ENCODE data around the gene PLEKHA8.

PLEKHA8 gene

DNA sequence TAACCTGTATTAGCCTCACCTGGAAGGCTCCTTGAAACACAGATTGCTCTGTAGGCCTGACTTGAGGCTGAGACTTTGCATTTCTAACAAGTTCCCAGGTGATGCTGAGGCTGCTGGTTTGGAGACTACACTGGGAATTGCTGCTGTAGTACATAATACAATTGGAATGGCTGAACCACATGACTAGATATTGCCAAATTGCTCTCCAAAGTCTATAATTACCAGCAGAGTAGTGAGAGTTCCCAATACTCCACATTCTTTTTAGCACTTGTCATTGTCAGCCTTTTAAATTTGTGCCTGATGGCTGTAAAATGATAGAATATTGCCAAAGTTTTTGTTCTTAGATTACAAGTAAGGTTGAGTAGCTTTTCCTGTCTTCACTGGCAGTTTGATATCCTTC is 39.9 kb downstream of the PLEKHA8 start:
- H3K27me3 ChIP-seq (replicated peaks; ENCODE audit: insufficient read depth, low read length), result no peaks in the 10 kb centered on the region

DNA sequence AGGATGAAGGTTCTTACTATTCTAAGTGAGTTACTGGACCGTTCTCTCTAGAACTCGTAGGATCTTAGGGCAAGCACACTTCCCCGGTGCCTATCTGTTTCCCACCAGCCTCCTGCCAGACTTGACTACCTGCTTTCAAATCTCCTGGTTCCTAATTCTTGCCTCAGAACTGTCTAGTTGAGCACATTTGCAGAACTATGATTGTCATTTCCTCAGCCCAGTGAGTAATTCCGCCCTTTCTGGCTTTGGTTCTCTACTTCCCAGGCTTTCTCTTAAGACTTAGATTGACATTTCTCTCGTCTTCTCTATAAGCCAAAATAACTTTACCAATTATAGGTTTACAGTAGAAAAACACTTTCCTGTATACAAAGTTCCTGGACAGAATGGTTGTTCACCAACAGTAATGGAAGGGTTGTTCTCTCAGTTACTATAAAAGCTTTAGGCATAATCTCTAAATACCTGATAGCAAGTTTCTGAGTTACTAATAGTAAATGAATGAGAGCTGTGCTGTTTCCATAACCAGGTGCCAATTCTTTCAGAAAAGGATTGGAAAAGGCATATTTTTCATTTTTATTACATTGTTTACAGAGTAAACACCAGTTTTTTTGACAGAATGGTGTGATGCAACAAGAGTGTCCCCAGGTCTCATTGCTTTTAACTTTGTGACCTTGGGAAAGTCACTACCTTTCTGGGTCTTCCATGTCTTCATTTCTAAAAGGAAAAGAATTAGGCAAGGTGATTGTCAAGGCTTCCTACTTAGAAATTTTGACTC is 41.1 kb downstream of the PLEKHA8 start:
- H3K79me2 ChIP-seq (ENCODE audit: low read length), result no peaks in the 10 kb centered on the region
- H3K9ac ChIP-seq (ENCODE audit: low read length), result no peak overlapping the region
- TF ChIP-seq EZH2phosphoT487 (IDR thresholded peaks at IDR 0.05; ENCODE audit: low read length) (no peak), EZH2 (optimal IDR thresholded peaks at IDR 0.05; ENCODE audit: low read depth, low read length) (no peak)
- TF ChIP-seq, protein P1, sequence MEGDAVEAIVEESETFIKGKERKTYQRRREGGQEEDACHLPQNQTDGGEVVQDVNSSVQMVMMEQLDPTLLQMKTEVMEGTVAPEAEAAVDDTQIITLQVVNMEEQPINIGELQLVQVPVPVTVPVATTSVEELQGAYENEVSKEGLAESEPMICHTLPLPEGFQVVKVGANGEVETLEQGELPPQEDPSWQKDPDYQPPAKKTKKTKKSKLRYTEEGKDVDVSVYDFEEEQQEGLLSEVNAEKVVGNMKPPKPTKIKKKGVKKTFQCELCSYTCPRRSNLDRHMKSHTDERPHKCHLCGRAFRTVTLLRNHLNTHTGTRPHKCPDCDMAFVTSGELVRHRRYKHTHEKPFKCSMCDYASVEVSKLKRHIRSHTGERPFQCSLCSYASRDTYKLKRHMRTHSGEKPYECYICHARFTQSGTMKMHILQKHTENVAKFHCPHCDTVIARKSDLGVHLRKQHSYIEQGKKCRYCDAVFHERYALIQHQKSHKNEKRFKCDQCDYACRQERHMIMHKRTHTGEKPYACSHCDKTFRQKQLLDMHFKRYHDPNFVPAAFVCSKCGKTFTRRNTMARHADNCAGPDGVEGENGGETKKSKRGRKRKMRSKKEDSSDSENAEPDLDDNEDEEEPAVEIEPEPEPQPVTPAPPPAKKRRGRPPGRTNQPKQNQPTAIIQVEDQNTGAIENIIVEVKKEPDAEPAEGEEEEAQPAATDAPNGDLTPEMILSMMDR (IDR thresholded peaks at IDR 0.05; ENCODE audit: low read length), result no peak
- no peak overlapping the region for H3K27ac ChIP-seq (ENCODE audit: low read length)
- no peak for DNase-seq
- H3K9me2 ChIP-seq (replicated peaks; ENCODE audit: insufficient read depth, low read length), result no peaks in the 10 kb centered on the region
- H3K4me3 ChIP-seq (ENCODE audit: low read length), result no peak overlapping the region
- H3K9me3 ChIP-seq (replicated peaks; ENCODE audit: insufficient read depth, low read length), result no peaks in the 10 kb centered on the region
- H4K20me1 ChIP-seq (ENCODE audit: insufficient read depth, low read length), result no peaks in the 10 kb centered on the region
- H3K27me3 ChIP-seq (replicated peaks; ENCODE audit: insufficient read depth, low read length), result no peaks in the 10 kb centered on the region
- H2AFZ ChIP-seq (ENCODE audit: low read length), result no peak overlapping the region
- no peaks in the 10 kb centered on the region for H3K36me3 ChIP-seq (replicated peaks; ENCODE audit: insufficient read depth, low read length)
- no peaks in the 10 kb centered on the region for H3F3A ChIP-seq (ENCODE audit: insufficient read depth, low read length)
- no peaks in the 10 kb centered on the region for H3K4me1 ChIP-seq (ENCODE audit: low read length)
- no peak overlapping the region for H3K4me2 ChIP-seq (ENCODE audit: low read depth, low read length)

More for the DNA sequence above, 39.9 kb downstream of the PLEKHA8 start:
- Histone ChIP-seq H3K36me3 (replicated peaks; ENCODE audit: insufficient read depth, low read length) (no peaks in the 10 kb centered on the region), H3K9ac (ENCODE audit: low read length) (no peak overlapping the region), H3K4me1 (ENCODE audit: low read length) (no peaks in the 10 kb centered on the region), H3K79me2 (ENCODE audit: low read length) (no peaks in the 10 kb centered on the region), H3K9me3 (replicated peaks; ENCODE audit: insufficient read depth, low read length) (no peaks in the 10 kb centered on the region), H3K9me2 (replicated peaks; ENCODE audit: insufficient read depth, low read length) (no peaks in the 10 kb centered on the region), H3F3A (ENCODE audit: insufficient read depth, low read length) (no peaks in the 10 kb centered on the region), H3K4me3 (ENCODE audit: low read length) (no peak overlapping the region), H2AFZ (ENCODE audit: low read length) (no peak overlapping the region), H3K4me2 (ENCODE audit: low read depth, low read length) (no peak overlapping the region), H3K27ac (ENCODE audit: low read length) (no peak overlapping the region), H4K20me1 (ENCODE audit: insufficient read depth, low read length) (no peaks in the 10 kb centered on the region)
- DNase-seq, result no peak
- TF ChIP-seq, protein P1 (IDR thresholded peaks at IDR 0.05; ENCODE audit: low read length), result no peak
- TF ChIP-seq EZH2 (optimal IDR thresholded peaks at IDR 0.05; ENCODE audit: low read depth, low read length) (no peak), EZH2phosphoT487 (IDR thresholded peaks at IDR 0.05; ENCODE audit: low read length) (no peak)

DNA sequence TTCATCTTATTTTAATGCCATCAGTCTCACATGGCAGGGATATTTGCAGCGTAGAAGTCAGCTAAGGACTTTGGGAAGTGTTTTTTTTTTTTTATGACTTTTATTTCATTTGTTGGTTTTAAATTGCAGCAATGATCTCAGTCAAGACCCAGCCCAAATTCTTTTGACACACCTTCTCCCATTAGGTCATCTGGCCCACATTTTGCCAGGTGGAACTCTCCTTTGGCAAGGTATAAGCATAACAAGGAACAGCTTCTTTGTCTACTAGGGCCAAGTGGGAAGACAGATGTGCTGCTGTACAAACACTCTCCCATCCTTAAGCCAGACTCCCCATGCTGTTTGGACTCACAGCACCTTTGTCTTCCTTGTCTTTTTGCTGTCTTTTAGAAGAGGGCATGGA is 41.8 kb downstream of the PLEKHA8 start:
- Histone ChIP-seq H3K9me2 (replicated peaks; ENCODE audit: insufficient read depth, low read length) (no peaks in the 10 kb centered on the region), H3K36me3 (replicated peaks; ENCODE audit: insufficient read depth, low read length) (no peaks in the 10 kb centered on the region), H3K4me1 (ENCODE audit: low read length) (no peaks in the 10 kb centered on the region), H3K4me2 (ENCODE audit: low read depth, low read length) (no peak overlapping the region), H3K9me3 (replicated peaks; ENCODE audit: insufficient read depth, low read length) (no peaks in the 10 kb centered on the region), H3F3A (ENCODE audit: insufficient read depth, low read length) (no peaks in the 10 kb centered on the region), H3K27ac (ENCODE audit: low read length) (no peak overlapping the region), H3K27me3 (replicated peaks; ENCODE audit: insufficient read depth, low read length) (no peaks in the 10 kb centered on the region), H4K20me1 (ENCODE audit: insufficient read depth, low read length) (no peaks in the 10 kb centered on the region), H3K79me2 (ENCODE audit: low read length) (no peaks in the 10 kb centered on the region), H3K4me3 (ENCODE audit: low read length) (no peak overlapping the region), H3K9ac (ENCODE audit: low read length) (no peak overlapping the region), H2AFZ (ENCODE audit: low read length) (no peak overlapping the region)
- TF ChIP-seq EZH2 (optimal IDR thresholded peaks at IDR 0.05; ENCODE audit: low read depth, low read length) (no peak), EZH2phosphoT487 (IDR thresholded peaks at IDR 0.05; ENCODE audit: low read length) (no peak)
- TF ChIP-seq, protein P1 (IDR thresholded peaks at IDR 0.05; ENCODE audit: low read length), result no peak
- no peak for DNase-seq
